Stimulated activated CD8-positive, alpha-beta memory T cell treated with anti-CD3 and anti-CD28 coated beads, Interleukin-7, amount 100 ng/mL, for 48 hours (primary cell): ENCODE measurements around the gene GHRH.

Experiments used
- DNase-seq, 2 donors: peaks; one replicate each; pipeline ENCODE4 v3.0.0-alpha.2; 2020; ENCODE audit warnings: low read depth in 1 of 2; ENCODE audit errors: extremely low read depth in 1 of 2

The GHRH gene

DNA sequence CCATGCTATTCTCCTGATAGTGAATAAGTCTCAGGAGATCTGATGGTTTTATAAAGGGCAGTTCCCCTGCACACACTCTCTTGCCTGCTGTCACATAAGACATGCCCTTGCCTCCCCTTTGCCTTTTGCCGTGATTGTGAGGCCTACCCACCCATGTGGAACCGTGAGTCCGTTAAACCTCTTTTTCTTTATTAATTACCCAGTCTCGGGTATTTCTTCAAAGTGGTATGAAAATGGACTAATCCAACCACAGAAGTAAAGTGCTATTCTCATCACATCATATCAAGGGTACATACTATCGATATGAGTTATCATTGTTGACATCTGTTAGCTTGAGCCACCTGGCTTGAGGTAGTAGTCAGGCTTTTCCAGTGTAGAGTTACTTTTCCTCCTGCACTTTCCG, 30.1 kb upstream of the GHRH start:
- DNase-seq = no peak

GRCh38 chr20:37290158-37290810, 28.7 kb upstream of the GHRH start:
- DNase-seq = no peak

- no peak for DNase-seq
Observed at GRCh38 chr20:37288091-37288490, 26.5 kb upstream of the GHRH start.

DNA sequence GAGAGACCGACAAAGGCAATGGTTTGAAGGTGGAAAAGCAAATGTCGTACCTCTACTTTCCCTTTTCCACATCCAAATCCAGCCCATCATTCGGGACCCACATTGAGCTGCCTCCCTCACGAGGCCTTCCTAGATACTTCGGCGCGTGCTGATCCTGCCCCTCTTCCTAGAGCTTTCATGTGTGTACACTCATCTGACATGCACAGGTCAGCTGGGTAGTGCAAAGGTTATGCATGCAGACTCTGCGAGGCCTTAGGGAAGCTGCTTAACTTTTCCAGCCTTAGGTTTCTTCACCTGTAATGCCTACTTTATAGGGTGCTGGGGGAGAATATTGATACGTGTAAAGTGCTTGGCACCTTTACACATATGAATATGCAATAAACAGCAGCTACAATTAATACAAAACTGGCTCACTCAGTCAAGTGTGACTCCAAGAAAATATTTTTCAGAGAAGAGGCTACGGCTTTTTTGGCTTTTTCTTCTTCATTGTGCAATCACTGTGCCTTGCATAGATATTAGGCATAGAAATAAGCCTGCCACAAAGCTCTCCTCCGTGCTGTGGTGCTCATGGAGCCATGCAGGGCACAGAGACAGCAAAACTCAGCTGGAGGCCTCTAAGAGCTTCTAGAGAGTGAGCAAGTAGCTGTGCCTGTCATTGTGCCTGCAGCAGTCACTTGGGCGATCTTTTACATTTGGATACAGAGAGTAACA, 24.2 kb upstream of the GHRH start:
- no peak for DNase-seq

DNA sequence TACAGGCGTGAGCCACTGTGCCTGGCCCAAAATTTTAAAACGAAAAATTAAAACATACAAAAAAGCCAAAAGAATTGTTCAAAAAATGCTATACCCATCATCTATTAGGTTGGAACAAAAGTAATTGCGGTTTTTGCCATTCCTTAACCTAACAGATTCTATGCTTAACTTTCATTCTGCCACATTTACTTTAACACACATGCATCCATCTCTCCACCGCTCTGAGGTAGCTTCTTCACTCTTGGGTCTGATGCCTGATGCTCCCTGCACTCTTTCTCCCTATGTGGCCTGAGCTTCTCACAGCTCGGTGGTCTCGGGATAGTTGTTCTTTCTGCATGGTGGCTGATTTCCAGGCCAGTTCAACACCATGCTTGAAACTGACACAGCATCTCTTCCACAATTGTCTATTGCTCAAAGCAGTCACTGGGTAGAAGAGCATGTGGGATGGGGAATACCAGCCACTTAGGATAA, 23.1 kb upstream of the GHRH start:
- no peak for DNase-seq

DNA sequence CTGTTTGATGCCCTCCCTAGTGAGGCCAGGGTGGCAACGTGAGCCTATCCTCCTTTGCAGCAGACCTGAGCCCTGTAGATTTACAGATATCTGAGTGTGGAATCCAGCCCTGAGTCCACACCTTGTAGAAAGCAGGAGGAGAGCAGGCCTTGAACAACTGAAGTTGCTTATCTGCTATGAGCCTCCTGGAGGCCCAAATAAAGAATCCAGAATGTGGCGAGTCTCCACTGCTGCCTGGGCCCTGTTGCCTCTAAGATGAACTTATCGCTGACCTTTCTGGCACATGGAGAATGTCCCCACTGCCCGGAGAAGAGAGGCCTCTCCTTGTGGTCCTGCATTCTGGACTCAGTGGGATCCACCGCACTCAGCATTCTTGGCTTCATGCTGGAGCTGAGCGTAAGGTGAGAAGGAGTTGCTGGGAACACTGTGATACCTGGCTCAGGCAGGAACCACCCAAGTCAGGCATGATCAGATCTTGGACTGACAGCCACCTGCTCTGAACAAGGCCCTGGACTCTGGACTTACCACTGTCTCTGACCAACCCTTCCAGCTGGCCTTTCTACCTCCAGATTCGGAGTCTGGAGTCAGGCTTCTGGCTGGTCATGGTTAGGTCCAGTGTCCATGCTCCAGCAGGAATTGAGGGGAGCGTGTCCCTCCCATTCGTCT, 22.0 kb upstream of the GHRH start:
- no peak for DNase-seq

DNA sequence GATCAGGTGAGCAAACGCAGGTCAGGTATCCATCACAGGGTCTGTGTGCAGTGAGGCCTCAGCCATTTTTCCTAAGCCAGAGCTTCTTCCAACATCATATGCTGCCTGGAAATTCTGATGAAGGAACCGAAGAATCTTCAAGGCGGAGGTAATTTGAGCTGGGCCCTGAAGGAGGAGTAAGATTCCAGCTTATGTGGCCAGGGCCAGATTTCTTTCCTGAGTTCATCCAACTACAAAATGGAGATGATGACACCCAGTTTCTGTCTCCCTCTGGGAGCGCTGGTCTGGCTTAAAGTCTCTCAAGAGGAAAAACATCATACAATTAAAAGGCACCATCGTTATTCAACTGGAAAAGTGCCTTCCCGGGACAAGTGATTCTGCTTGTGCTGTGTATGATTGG, 20.9 kb upstream of the GHRH start:
- DNase-seq = no peak

- DNase-seq = no peak
Observed at GRCh38 chr20:37280403-37280802, 18.8 kb upstream of the GHRH start.

DNA sequence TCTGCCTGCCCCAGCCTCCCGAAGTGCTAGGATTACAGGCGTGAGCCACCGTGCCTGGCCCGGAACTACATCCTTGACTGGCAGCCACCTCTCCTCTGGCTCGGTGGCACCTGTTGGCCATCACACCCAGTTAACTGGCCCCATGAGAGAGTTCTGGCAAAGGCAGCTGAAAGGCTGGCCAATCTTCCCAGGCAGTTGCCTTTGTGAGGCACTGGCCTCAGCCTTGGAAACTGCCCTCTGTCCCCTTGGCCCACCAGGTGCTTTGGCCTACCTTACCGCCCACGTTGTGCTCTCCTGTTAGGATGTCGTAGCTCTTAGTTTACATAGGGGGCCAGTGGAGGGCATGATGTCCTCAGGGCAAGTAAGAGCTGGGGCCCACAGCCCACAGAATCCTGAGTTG, 18.2 kb upstream of the GHRH start:
- no peak for DNase-seq

DNA sequence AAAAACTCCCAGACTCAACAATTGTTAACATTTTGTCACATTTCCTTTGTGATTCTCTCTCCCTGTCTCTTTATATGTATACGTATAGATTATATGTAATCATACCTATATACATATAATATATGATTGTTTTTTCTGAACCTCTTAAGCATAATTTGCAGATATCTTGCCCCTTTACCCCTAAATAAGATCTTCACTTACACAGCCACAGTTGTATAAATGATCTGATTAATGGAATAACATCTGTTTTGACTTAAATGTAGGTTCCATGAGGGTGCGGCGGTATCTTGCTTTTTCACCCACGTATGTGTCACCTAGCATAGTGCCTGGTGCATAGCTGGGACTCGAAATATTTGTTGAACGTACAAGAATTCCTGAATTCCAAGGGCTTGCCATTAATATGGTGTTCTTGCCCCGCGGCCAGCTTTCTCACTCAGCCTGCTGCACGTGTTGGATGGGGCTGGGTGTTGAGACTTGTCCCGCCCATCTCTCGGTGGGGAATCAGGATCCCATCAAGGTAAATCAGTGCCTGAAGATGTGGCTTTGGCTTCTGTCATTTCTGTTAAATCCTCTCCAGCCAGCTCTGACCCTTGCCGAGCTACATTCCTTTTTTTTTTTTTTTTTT, 17.5 kb upstream of the GHRH start:
- no peak for DNase-seq

- DNase-seq = no peak
Observed at GRCh38 chr20:37277253-37277593, 15.6 kb upstream of the GHRH start.

DNA sequence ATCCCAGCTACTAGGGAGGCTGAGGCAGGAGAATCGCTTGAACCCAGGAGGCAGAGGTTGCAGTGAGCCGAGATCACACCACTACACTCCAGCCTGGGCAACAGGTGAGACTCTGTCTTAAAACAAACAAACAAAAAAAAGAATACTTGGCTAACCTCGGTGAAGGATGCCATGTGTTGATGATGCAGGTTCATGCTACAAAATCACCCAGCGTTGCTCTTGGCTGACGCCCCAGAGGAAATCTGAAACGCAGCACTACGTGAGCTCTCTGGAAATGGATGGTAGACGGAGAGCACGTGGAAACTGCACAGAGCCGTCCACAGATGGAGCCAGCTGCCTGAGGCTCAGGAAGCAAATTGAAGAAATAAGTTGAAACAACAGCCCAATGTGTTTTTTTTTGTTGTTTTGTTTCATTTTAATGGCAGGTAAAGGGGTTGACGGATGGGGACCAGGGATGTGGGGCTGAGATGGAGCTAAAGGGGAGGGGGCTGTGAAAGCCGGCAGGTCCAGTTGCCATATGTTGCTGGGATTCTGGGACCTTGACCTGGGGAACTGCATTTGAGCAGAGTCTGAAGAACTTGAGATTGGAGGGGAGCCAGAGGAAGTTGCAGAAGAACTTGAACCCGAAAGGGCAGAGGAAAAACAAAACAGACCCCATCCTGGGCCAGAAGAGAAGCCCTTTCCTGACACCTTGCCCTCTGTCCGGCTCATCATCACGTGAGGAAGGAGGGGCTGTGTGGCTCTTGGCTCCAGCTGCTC, 15.1 kb upstream of the GHRH start:
- DNase-seq = no peak

GRCh38 chr20:37274851-37275524, 13.4 kb upstream of the GHRH start:
- no peak for DNase-seq

- DNase-seq = no peak
Observed at GRCh38 chr20:37273988-37274387, 12.4 kb upstream of the GHRH start.

GRCh38 chr20:37271421-37271768, 9.8 kb upstream of the GHRH start:
- no peak for DNase-seq

DNA sequence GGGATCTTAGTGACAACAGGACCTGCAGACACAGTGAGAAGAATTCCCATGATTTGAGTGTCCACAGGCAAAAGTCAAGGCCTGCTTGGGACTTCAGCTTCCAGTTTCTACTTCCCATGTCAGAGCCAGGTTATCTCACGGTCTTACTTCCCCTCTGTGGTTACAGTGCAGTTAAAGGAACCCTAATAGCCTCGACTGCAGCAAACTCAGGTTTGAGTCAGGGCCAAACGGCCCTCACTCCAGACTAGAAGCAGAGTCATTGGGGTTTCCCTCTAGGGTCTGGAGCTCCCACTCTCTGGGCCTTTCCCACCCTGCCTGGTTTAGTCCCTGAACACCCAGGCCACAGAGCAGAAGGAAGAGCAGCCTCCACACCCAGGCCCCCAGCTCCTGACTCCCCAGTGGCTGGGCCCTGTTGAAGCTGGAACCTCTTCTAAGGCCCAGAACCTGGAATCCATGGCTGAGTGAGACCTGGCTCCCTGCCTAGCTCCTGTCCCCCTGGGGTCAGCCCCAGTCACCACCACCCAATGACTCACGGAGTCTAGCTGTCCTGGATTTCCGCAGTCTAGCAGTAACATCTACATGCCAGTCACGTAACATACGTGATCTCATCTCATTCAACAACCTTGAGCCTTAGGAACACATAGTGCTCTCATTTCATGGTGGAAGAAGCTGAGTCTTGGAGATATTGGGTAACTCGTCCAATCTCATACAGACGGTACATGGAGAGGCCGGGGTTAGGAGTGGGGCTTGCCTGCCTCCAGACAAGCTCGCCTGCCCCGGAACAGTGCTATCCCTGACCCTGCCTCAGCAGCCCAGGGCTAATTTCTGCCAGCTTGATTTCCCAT, 9.2 kb upstream of the GHRH start:
- no peak for DNase-seq

DNA sequence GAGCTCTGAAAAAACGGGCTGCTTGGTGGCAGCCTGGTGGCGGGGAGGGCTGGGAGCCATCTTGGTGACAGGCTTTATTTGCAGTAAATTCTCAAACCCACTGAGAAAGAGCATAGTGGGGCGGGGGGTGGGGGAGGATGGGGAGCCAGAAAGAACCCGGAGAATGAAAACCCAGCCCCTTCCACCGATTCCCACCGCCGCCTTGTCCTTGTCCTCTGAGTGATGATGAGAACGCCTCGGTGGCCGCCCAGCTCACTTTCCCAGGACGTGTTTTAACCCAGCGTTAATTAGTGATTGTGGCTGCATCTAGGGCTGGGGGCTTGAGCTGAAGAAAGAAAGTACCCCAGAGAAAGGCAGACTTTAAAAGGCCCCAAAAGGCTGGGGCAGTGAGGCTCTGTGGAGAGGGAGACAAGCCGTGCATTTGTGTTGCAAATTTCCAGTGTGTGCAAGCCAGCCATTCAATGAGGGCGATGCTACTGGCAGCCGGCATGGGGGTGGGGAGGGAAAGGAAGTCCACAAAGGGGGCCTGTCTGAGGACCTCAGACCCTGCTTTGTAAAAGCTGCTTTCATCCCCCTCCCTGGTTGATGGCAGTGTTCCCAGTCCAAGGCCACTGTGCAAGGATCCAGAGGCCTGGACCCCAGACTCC, 6.2 kb upstream of the GHRH start:
- no peak for DNase-seq

DNA sequence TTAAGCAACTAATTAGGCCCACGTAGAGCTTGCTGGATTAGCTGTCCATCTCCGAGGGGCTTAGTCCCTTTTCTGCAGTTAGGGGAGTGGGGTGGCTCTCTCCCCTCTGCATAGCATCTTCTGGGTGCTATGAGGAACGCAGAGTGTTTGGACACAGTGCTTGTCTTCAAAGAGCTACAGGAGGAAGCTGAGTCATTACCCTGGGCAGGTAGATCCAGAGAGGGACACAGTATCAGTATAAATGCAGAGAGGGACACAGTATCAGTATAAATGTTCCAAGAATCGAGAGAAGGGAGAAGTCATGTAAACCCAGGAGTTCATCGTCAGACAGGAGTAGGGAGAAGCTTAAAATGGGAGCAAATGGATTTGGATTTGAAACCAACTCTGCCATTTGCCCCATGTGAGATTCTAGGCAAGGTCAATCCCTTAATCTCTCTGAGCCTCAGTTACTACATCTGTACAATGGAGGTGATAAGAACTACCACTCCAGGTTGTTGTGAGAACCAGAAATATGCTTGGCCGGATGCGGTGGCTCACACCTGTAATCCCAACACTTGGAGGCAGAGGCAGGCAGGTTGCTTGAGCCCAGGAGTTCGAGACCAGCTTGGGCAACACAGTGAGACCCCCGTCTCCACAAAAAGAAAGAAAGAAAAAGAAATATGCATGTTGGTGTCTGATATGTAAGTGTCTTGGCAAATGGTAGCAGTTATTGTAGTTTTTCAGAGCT, 5.5 kb upstream of the GHRH start:
- DNase-seq = no peak

DNA sequence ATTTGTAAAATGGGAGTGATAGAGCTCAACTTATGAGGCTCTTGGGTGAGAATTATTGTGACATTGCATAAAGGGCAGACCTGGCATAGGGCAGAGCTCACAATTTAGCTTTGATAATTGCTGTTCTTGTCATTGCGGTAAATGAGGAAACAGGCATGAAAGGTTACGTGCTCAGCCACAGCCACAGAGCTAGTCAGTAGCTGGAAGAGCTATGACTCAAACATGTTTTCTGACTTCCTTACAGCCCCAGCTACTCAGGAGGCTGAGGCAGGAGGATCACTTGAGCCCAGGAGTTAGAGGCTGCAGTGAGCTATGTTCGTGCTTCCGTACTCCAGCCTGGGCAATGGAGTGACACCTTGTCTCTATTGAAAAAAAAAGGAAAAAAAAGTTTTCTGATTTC, 3.5 kb upstream of the GHRH start:
- no peak for DNase-seq
